GM18511 (cell line): ENCODE measurements around the gene DDX51.

Experiments used
- ATAC-seq: cut with Tn5 transposase; IDR thresholded peaks from one replicate; pipeline ENCODE4 v1.9.1; 2021; ENCODE audit warnings: mild to moderate bottlenecking, moderate library complexity; ENCODE audit not compliant: unreplicated experiment

DDX51 gene

GRCh38 chr12:132094269-132094891, 49.7 kb downstream of the DDX51 start:
- ATAC-seq, result no peak

GRCh38 chr12:132089407-132089910, 54.7 kb downstream of the DDX51 start:
- ATAC-seq, result no peak
